GM23338 (cell line): ENCODE data around the gene EMC10. TPM values are rescaled to one million over a fixed set of nuclear protein-coding genes. Genes with fewer than 3 reads are reported as not detected.

Source experiments
- ATAC-seq: fragments of 200-7000 bp; cut with Tn5 transposase; 3 replicates; pipeline ENCODE4 v1.9.1; 2020
- DNase-seq: peaks from one replicate; pipeline ENCODE4 v3.0.0-alpha.2; 2015; ENCODE audit warnings: low spot score
- H2AFZ ChIP-seq: fragments of 200-600 bp; sonication (generic); 2 replicates; pipeline ENCODE4 v1.8.0; 2016; ENCODE audit warnings: antibody characterized with exemption, mild to moderate bottlenecking, moderate library complexity
- H3F3A ChIP-seq: fragments of 200-600 bp; sonication (generic); replicated peaks from 2 replicates; pipeline ENCODE4 v1.8.0; 2017; ENCODE audit warnings: antibody characterized with exemption, mixed run types, low read depth
- H3K27ac ChIP-seq: fragments of 200-600 bp; sonication (generic); 2 replicates; pipeline ENCODE4 v1.6.1; 2016; ENCODE audit warnings: low read depth
- H3K27me3 ChIP-seq: fragments of 200-600 bp; sonication (generic); 2 replicates; pipeline ENCODE4 v1.8.0; 2016; ENCODE audit warnings: mild to moderate bottlenecking, mixed run types, moderate library complexity; ENCODE audit not compliant: insufficient read depth
- H3K36me3 ChIP-seq: fragments of 200-600 bp; sonication (generic); 2 replicates; pipeline ENCODE4 v1.8.0; 2016; ENCODE audit warnings: mild to moderate bottlenecking; ENCODE audit not compliant: insufficient read depth
- H3K4me1 ChIP-seq: fragments of 200-600 bp; sonication (generic); 2 replicates; pipeline ENCODE4 v1.8.0; 2016; ENCODE audit warnings: mild to moderate bottlenecking, moderate library complexity; ENCODE audit not compliant: insufficient read depth
- H3K4me2 ChIP-seq: fragments of 200-600 bp; sonication (generic); 2 replicates; pipeline ENCODE4 v1.7.1; 2017; ENCODE audit warnings: mixed run types
- H3K4me3 ChIP-seq: fragments of 200-600 bp; sonication (generic); 2 replicates; pipeline ENCODE4 v1.6.1; 2016; ENCODE audit warnings: mixed run types
- H3K79me2 ChIP-seq: fragments of 200-600 bp; sonication (generic); replicated peaks from 2 replicates; pipeline ENCODE4 v1.8.0; 2017; ENCODE audit warnings: mild to moderate bottlenecking; ENCODE audit not compliant: insufficient read depth
- H3K9me2 ChIP-seq: fragments of 200-600 bp; sonication (generic); 2 replicates; pipeline ENCODE4 v1.8.0; 2017; ENCODE audit not compliant: insufficient read depth
- H4K20me1 ChIP-seq: fragments of 200-600 bp; sonication (generic); replicated peaks from 2 replicates; pipeline ENCODE4 v1.8.0; 2017; ENCODE audit warnings: mild to moderate bottlenecking; ENCODE audit not compliant: insufficient read depth
- H3K27ac Mint-ChIP-seq: 2 replicates; pipeline ENCODE4 v1.8.0; 2020; ENCODE audit warnings: inconsistent platforms, mild to moderate bottlenecking, moderate library complexity, mixed read lengths
- H3K27me3 Mint-ChIP-seq: 3 replicates; pipeline ENCODE4 v1.8.0; 2022; ENCODE audit warnings: low read depth, mild to moderate bottlenecking, moderate library complexity, mixed read lengths, inconsistent platforms; ENCODE audit not compliant: insufficient read depth, poor library complexity
- H3K36me3 Mint-ChIP-seq: 3 replicates; pipeline ENCODE4 v1.8.0; 2021; ENCODE audit warnings: low read depth, mild to moderate bottlenecking, inconsistent platforms, moderate library complexity, mixed read lengths
- H3K4me1 Mint-ChIP-seq: 3 replicates; pipeline ENCODE4 v1.8.0; 2020; ENCODE audit warnings: mild to moderate bottlenecking, inconsistent platforms, mixed read lengths
- H3K4me3 Mint-ChIP-seq: 3 replicates; pipeline ENCODE4 v1.8.0; 2021; ENCODE audit warnings: moderate library complexity, mild to moderate bottlenecking, inconsistent platforms, mixed read lengths
- H3K9me3 Mint-ChIP-seq: 3 replicates; pipeline ENCODE4 v1.8.0; 2020; ENCODE audit warnings: moderate library complexity, mild to moderate bottlenecking, inconsistent platforms, mixed read lengths
- CREB1 ChIP-seq: fragments of 250-450 bp; sonication (Bioruptor Pico); IDR thresholded peaks from 2 replicates; pipeline ENCODE4 v1.5.0; 2020; ENCODE audit warnings: low read depth, mild to moderate bottlenecking, moderate library complexity
- EZH2 ChIP-seq: fragments of 200-600 bp; sonication (generic); IDR thresholded peaks from one replicate; pipeline ENCODE4 v1.8.0; 2017; ENCODE audit warnings: antibody characterized with exemption, mild to moderate bottlenecking, low read depth; ENCODE audit not compliant: unreplicated experiment
- EZH2phosphoT487 ChIP-seq: fragments of 200-600 bp; sonication (generic); IDR thresholded peaks from one replicate; pipeline ENCODE4 v1.8.1; 2018; ENCODE audit warnings: antibody characterized with exemption; ENCODE audit not compliant: unreplicated experiment
- JUNB ChIP-seq: IDR thresholded peaks from one replicate; pipeline ENCODE4 v1.6.1; 2016; ENCODE audit warnings: antibody characterized with exemption; ENCODE audit not compliant: unreplicated experiment
- NANOG ChIP-seq: IDR thresholded peaks from 2 replicates; pipeline ENCODE4 v1.6.1; 2016; ENCODE audit warnings: antibody characterized with exemption, borderline replicate concordance
- POLR2AphosphoS5 ChIP-seq: IDR thresholded peaks from 2 replicates; pipeline ENCODE4 v1.6.1; 2016; ENCODE audit warnings: antibody characterized with exemption, low read depth
- STAT1 ChIP-seq: IDR thresholded peaks from one replicate; pipeline ENCODE4 v1.6.1; 2016; ENCODE audit warnings: antibody characterized with exemption; ENCODE audit not compliant: unreplicated experiment
- ZNF114 ChIP-seq: fragments of 250-450 bp; sonication (Bioruptor Pico); IDR thresholded peaks from 2 replicates; pipeline ENCODE4 v1.5.0; 2020; ENCODE audit warnings: mild to moderate bottlenecking, moderate library complexity
- ZNF331 ChIP-seq: fragments of 250-450 bp; sonication (Bioruptor Pico); IDR thresholded peaks from 2 replicates; pipeline ENCODE4 v1.5.0; 2020; ENCODE audit warnings: low read depth, mild to moderate bottlenecking, moderate library complexity
- ZNF462 ChIP-seq: fragments of 250-450 bp; sonication (Bioruptor Pico); IDR thresholded peaks from 2 replicates; pipeline ENCODE4 v1.5.0; 2020; ENCODE audit warnings: mild to moderate bottlenecking, moderate library complexity
- polyA plus RNA-seq: library from polyadenylated mRNA; unstranded; fragments of >200 nt; fragmentation: Nextera tagmentation; extraction: Ambion mirVana; gene quantifications from 2 replicates; pipeline ENCODE4 v1.2.1, GENCODE V29; 2016
- total RNA-seq: library from RNA; depleted of rRNA; stranded (reverse); fragments of >200 nt; shearing (Covaris generic); gene quantifications from 2 replicates; pipeline ENCODE4 v1.2.3, GENCODE V29; 2014
- TF ChIP-seq, protein P1 (sequence below), 2 experiments: fragments of 200-600 bp in 1 of 2; sonication (generic) in 1 of 2; conservative IDR thresholded peaks; 2 replicates each; pipeline versions ENCODE4 v1.5.1 to v1.6.1; 2016 to 2017; ENCODE audit warnings: antibody characterized with exemption in 2 of 2, low read depth in 2 of 2, mild to moderate bottlenecking in 2 of 2, moderate library complexity in 1 of 2
- TF ChIP-seq, protein P2 (sequence below): IDR thresholded peaks from 2 replicates; pipeline ENCODE4 v1.6.1; 2016; ENCODE audit warnings: antibody characterized with exemption
- TF ChIP-seq, protein P3 (sequence below): IDR thresholded peaks from one replicate; pipeline ENCODE4 v1.6.1; 2018; ENCODE audit warnings: antibody characterized with exemption; ENCODE audit not compliant: unreplicated experiment

EMC10 gene
- total and polyA plus RNA-seq, 2 experiments from 2014 or later = 24.8 to 113 TPM

DNA sequence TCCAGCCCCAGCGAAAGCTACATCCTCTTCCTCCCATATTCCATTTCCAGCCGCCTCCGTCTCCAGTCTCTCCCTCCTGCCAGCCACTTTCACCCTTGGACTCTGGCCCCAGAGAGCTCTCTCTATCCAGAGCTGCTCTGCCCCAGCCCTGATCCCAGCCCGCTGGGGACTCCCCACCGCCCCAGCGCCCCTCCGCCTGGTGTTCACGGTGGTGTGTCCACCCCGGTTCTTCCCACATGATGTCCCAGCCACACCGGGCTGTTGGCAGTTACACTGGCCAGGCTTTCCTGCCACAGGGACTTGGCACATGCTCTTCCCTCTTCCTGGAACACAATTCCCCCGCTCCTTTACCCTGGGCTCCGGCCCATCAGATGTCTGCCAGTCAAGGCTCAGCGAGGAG is 11.3 kb upstream of the EMC10 start:
- ATAC-seq (no peak), DNase-seq (no peak)
- no peaks in the 10 kb centered on the region for H3K4me1 Mint-ChIP-seq
- Histone ChIP-seq H3F3A (no peaks in the 10 kb centered on the region), H3K4me2 (no peak overlapping the region), H2AFZ (no peak overlapping the region), H3K9me2 (no peaks in the 10 kb centered on the region), H3K27me3 (no peaks in the 10 kb centered on the region), H3K4me3 (no peak overlapping the region), H3K79me2 (no peaks in the 10 kb centered on the region), H4K20me1 (no peaks in the 10 kb centered on the region), H3K27ac (no peak overlapping the region), H3K4me1 (0 out of 2 replicates have a peak, but pooled peaks cover 3% of the 10 kb centered on the region), H3K36me3 (no peaks in the 10 kb centered on the region)
- no peak overlapping the region for H3K27ac Mint-ChIP-seq
- peaks cover 94% of the 10 kb centered on the region for H3K9me3 Mint-ChIP-seq
- no peak overlapping the region for H3K4me3 Mint-ChIP-seq
- TF ChIP-seq NANOG (no peak), CREB1 (CRISPR knock-in tag) (no peak), EZH2 (no peak), JUNB (no peak), ZNF462 (CRISPR knock-in tag) (no peak), EZH2phosphoT487 (no peak), ZNF331 (CRISPR knock-in tag) (no peak), POLR2AphosphoS5 (no peak), ZNF114 (CRISPR knock-in tag) (no peak), STAT1 (no peak)
- TF ChIP-seq, protein P1, sequence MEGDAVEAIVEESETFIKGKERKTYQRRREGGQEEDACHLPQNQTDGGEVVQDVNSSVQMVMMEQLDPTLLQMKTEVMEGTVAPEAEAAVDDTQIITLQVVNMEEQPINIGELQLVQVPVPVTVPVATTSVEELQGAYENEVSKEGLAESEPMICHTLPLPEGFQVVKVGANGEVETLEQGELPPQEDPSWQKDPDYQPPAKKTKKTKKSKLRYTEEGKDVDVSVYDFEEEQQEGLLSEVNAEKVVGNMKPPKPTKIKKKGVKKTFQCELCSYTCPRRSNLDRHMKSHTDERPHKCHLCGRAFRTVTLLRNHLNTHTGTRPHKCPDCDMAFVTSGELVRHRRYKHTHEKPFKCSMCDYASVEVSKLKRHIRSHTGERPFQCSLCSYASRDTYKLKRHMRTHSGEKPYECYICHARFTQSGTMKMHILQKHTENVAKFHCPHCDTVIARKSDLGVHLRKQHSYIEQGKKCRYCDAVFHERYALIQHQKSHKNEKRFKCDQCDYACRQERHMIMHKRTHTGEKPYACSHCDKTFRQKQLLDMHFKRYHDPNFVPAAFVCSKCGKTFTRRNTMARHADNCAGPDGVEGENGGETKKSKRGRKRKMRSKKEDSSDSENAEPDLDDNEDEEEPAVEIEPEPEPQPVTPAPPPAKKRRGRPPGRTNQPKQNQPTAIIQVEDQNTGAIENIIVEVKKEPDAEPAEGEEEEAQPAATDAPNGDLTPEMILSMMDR (conservative IDR thresholded peaks at IDR 0.05; ENCODE audit: low read depth in 2 of 2) = no peak
- TF ChIP-seq, protein P2, sequence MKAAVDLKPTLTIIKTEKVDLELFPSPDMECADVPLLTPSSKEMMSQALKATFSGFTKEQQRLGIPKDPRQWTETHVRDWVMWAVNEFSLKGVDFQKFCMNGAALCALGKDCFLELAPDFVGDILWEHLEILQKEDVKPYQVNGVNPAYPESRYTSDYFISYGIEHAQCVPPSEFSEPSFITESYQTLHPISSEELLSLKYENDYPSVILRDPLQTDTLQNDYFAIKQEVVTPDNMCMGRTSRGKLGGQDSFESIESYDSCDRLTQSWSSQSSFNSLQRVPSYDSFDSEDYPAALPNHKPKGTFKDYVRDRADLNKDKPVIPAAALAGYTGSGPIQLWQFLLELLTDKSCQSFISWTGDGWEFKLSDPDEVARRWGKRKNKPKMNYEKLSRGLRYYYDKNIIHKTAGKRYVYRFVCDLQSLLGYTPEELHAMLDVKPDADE = no peak
- TF ChIP-seq, protein P3, sequence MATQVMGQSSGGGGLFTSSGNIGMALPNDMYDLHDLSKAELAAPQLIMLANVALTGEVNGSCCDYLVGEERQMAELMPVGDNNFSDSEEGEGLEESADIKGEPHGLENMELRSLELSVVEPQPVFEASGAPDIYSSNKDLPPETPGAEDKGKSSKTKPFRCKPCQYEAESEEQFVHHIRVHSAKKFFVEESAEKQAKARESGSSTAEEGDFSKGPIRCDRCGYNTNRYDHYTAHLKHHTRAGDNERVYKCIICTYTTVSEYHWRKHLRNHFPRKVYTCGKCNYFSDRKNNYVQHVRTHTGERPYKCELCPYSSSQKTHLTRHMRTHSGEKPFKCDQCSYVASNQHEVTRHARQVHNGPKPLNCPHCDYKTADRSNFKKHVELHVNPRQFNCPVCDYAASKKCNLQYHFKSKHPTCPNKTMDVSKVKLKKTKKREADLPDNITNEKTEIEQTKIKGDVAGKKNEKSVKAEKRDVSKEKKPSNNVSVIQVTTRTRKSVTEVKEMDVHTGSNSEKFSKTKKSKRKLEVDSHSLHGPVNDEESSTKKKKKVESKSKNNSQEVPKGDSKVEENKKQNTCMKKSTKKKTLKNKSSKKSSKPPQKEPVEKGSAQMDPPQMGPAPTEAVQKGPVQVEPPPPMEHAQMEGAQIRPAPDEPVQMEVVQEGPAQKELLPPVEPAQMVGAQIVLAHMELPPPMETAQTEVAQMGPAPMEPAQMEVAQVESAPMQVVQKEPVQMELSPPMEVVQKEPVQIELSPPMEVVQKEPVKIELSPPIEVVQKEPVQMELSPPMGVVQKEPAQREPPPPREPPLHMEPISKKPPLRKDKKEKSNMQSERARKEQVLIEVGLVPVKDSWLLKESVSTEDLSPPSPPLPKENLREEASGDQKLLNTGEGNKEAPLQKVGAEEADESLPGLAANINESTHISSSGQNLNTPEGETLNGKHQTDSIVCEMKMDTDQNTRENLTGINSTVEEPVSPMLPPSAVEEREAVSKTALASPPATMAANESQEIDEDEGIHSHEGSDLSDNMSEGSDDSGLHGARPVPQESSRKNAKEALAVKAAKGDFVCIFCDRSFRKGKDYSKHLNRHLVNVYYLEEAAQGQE = no peak
- peaks cover 38% of the 10 kb centered on the region for H3K36me3 Mint-ChIP-seq
- peaks cover 10% of the 10 kb centered on the region for H3K27me3 Mint-ChIP-seq
